Activated T-helper 1 cell treated with anti-CD3 and anti-CD28 coated beads, Interleukin-12 subunit alpha, Interleukin-12 subunit beta, Interleukin-2, Interleukin-4 antibody, amounts not matched to agents 30 ng/mL and 10 ng/mL and 1 ng/mL, durations not matched to agents 14 hours and 24 hours and 36 hours (primary cell): ENCODE data around the gene SMPD1. TPM values are rescaled to one million over a fixed set of nuclear protein-coding genes. Genes with fewer than 3 reads are reported as not detected.
"Not testable (repeated sequence)": the region's sequence is repeated elsewhere in the genome, so short reads cannot be mapped to it uniquely, and the experiment has no call there.

Experiments
- DNase-seq: peaks from one replicate; pipeline ENCODE4 v3.0.0; 2021; ENCODE audit warnings: low spot score
- H3K27ac Mint-ChIP-seq: one replicate; pipeline ENCODE4 v1.8.0; 2021; ENCODE audit warnings: mild to moderate bottlenecking, mixed read lengths
- H3K27me3 Mint-ChIP-seq: one replicate; pipeline ENCODE4 v1.8.0; 2022; ENCODE audit warnings: mild to moderate bottlenecking, moderate library complexity, mixed read lengths; ENCODE audit not compliant: insufficient read depth
- H3K36me3 Mint-ChIP-seq: one replicate; pipeline ENCODE4 v1.8.0; 2021; ENCODE audit warnings: low read depth, mixed read lengths
- H3K4me1 Mint-ChIP-seq: one replicate; pipeline ENCODE4 v1.8.0; 2021; ENCODE audit warnings: low read depth, mixed read lengths
- H3K4me3 Mint-ChIP-seq: one replicate; pipeline ENCODE4 v1.8.0; 2021; ENCODE audit warnings: mild to moderate bottlenecking, moderate library complexity, mixed read lengths
- H3K9me3 Mint-ChIP-seq: one replicate; pipeline ENCODE4 v1.8.0; 2021; ENCODE audit warnings: mixed read lengths
- intact Hi-C: fragments of 100-400 bp; cut with micrococcal nuclease; formaldehyde crosslinking; loops from one replicate; pipeline ENCODE4 v1.15.1; 2024
- total RNA-seq: library from RNA; stranded (reverse); gene quantifications from 2 replicates; pipeline ENCODE4 v1.2.3, GENCODE V29; 2022

Gene SMPD1
- total RNA-seq, 1 donor from 2014 or later: 9.4 TPM

GRCh38 chr11:6362873-6363678 is 27.2 kb upstream of the SMPD1 start:
- Mint-ChIP-seq H3K4me1 (no peaks in the 10 kb centered on the region), H3K9me3 (no peaks in the 10 kb centered on the region), H3K27ac (no peak overlapping the region), H3K4me3 (no peak overlapping the region), H3K27me3 (no peaks in the 10 kb centered on the region), H3K36me3 (no peaks in the 10 kb centered on the region)
- peak; percentile 44 for DNase-seq
- intact Hi-C loops: loop anchor here (1.0 kb wide), 1 partner anchor 112 kb away; no protein-coding TSS in a partner anchor

- no peak for DNase-seq
- no peak overlapping the region for H3K4me3 Mint-ChIP-seq
- H3K4me1 Mint-ChIP-seq: no peaks in the 10 kb centered on the region
- no peaks in the 10 kb centered on the region for H3K27me3 Mint-ChIP-seq
- no peaks in the 10 kb centered on the region for H3K9me3 Mint-ChIP-seq
- intact Hi-C loops: no loop called here
- no peak overlapping the region for H3K27ac Mint-ChIP-seq
- no peaks in the 10 kb centered on the region for H3K36me3 Mint-ChIP-seq
Observed at GRCh38 chr11:6365659-6366058, 24.6 kb upstream of the SMPD1 start.

GRCh38 chr11:6371825-6372224 is 18.4 kb upstream of the SMPD1 start:
- H3K4me1 Mint-ChIP-seq: peaks cover 12% of the 10 kb centered on the region
- H3K27me3 Mint-ChIP-seq: no peaks in the 10 kb centered on the region
- H3K36me3 Mint-ChIP-seq: no peaks in the 10 kb centered on the region
- intact Hi-C loops: no loop called here
- DNase-seq: no peak
- no peak overlapping the region for H3K4me3 Mint-ChIP-seq
- H3K27ac Mint-ChIP-seq: no peak overlapping the region
- H3K9me3 Mint-ChIP-seq: no peaks in the 10 kb centered on the region

GRCh38 chr11:6377902-6378639 is 12.2 kb upstream of the SMPD1 start:
- DNase-seq: no peak
- peak overlapping the region; percentile 44 for H3K27ac Mint-ChIP-seq
- no peaks in the 10 kb centered on the region for H3K36me3 Mint-ChIP-seq
- H3K27me3 Mint-ChIP-seq: peaks cover 4% of the 10 kb centered on the region
- H3K9me3 Mint-ChIP-seq: no peaks in the 10 kb centered on the region
- peaks cover 33% of the 10 kb centered on the region for H3K4me1 Mint-ChIP-seq
- peak overlapping the region; percentile 19 for H3K4me3 Mint-ChIP-seq
- intact Hi-C loops: loop anchor here (2.0 to 5.0 kb wide), 4 partner anchors 95 to 379 kb away; partner anchors contain the start of genes ILK, MRPL17, RRP8 and TRIM3

- Mint-ChIP-seq H3K36me3 (no peaks in the 10 kb centered on the region), H3K27me3 (peaks cover 5% of the 10 kb centered on the region), H3K9me3 (no peaks in the 10 kb centered on the region), H3K4me1 (peaks cover 33% of the 10 kb centered on the region), H3K4me3 (peak overlapping the region; percentile 19), H3K27ac (no peak overlapping the region)
- DNase-seq: no peak
- intact Hi-C loops: loop anchor here (2.0 to 5.0 kb wide), 4 partner anchors 94 to 379 kb away; partner anchors contain the start of genes ILK, MRPL17, RRP8 and TRIM3
Observed at GRCh38 chr11:6378640-6378989, 11.7 kb upstream of the SMPD1 start.

GRCh38 chr11:6385046-6385777 is 5.1 kb upstream of the SMPD1 start:
- H3K4me1 Mint-ChIP-seq: peaks cover 12% of the 10 kb centered on the region
- peaks cover 13% of the 10 kb centered on the region for H3K27me3 Mint-ChIP-seq
- H3K27ac Mint-ChIP-seq: no peak overlapping the region
- no peaks in the 10 kb centered on the region for H3K9me3 Mint-ChIP-seq
- no peak for DNase-seq
- intact Hi-C loops: no loop called here
- no peak overlapping the region for H3K4me3 Mint-ChIP-seq
- no peaks in the 10 kb centered on the region for H3K36me3 Mint-ChIP-seq

- DNase-seq: no peak
- Mint-ChIP-seq H3K27me3 (peaks cover 11% of the 10 kb centered on the region), H3K27ac (no peak overlapping the region), H3K36me3 (peaks cover 4% of the 10 kb centered on the region), H3K4me1 (peaks cover 20% of the 10 kb centered on the region), H3K9me3 (no peaks in the 10 kb centered on the region), H3K4me3 (no peak overlapping the region)
- intact Hi-C loops: no loop called here
Observed at GRCh38 chr11:6387811-6388599, 2.3 kb upstream of the SMPD1 start.

- Mint-ChIP-seq H3K27me3 (peaks cover 9% of the 10 kb centered on the region), H3K4me1 (peaks cover 20% of the 10 kb centered on the region), H3K4me3 (no peak overlapping the region), H3K9me3 (no peaks in the 10 kb centered on the region), H3K27ac (no peak overlapping the region), H3K36me3 (peaks cover 11% of the 10 kb centered on the region)
- intact Hi-C loops: loop anchor here (1.0 kb wide), 1 partner anchor 68 kb away; the partner anchor contains the start of gene CAVIN3
- DNase-seq: no peak
Observed at GRCh38 chr11:6388748-6389147, 1.5 kb upstream of the SMPD1 start.

GRCh38 chr11:6390718-6391469 is 620 bp downstream of the SMPD1 start:
- Mint-ChIP-seq H3K36me3 (peaks cover 13% of the 10 kb centered on the region), H3K4me3 (peak overlapping the region; percentile 86), H3K4me1 (peaks cover 20% of the 10 kb centered on the region), H3K9me3 (no peaks in the 10 kb centered on the region), H3K27me3 (peaks cover 7% of the 10 kb centered on the region), H3K27ac (peak overlapping the region; percentile 36)
- intact Hi-C loops: loop anchor here (1.0 to 2.0 kb wide), 7 partner anchors 11 to 292 kb away; partner anchors contain the start of genes APBB1, ARFIP2, FHIP1B and MRPL17
- DNase-seq: no peak

GRCh38 chr11:6391537-6392134 is 1.4 kb downstream of the SMPD1 start:
- DNase-seq: no peak
- H3K4me3 Mint-ChIP-seq: peak overlapping the region; percentile 86
- H3K27ac Mint-ChIP-seq: peak overlapping the region; percentile 36
- intact Hi-C loops: loop anchor here (2.0 kb wide), 1 partner anchor 227 kb away; the partner anchor contains the start of gene TPP1
- H3K4me1 Mint-ChIP-seq: peaks cover 25% of the 10 kb centered on the region
- peaks cover 7% of the 10 kb centered on the region for H3K27me3 Mint-ChIP-seq
- peaks cover 16% of the 10 kb centered on the region for H3K36me3 Mint-ChIP-seq
- no peaks in the 10 kb centered on the region for H3K9me3 Mint-ChIP-seq

GRCh38 chr11:6392251-6392650 is 2.0 kb downstream of the SMPD1 start:
- peaks cover 30% of the 10 kb centered on the region for H3K4me1 Mint-ChIP-seq
- H3K27me3 Mint-ChIP-seq, DNase-seq, H3K27ac Mint-ChIP-seq, H3K9me3 Mint-ChIP-seq, intact Hi-C loops: not testable (repeated sequence)
- H3K4me3 Mint-ChIP-seq: peak overlapping the region; percentile 48
- H3K36me3 Mint-ChIP-seq: peaks cover 20% of the 10 kb centered on the region
